Spleen (tissue), 11 donors: ENCODE data around the gene PTP4A2. TPM values are rescaled to one million over a fixed set of nuclear protein-coding genes. Genes with fewer than 3 reads are reported as not detected.

ENCODE experiments used
- DNase-seq: peaks from one replicate; pipeline ENCODE4 v3.0.0-alpha.2; 2020
- H3K27ac ChIP-seq, 8 donors: fragments of 200-600 bp; sonication (generic) in 7 of 8; 1 replicate in 4 of 8; 2 replicates in 4 of 8; pipeline versions ENCODE4 v1.5.0 to v1.8.0; 2016 to 2021; ENCODE audit warnings: inconsistent platforms in 4 of 8, mild to moderate bottlenecking in 4 of 8, moderate library complexity in 1 of 8
- H3K27me3 ChIP-seq, 7 donors: fragments of 200-600 bp; sonication (generic) in 6 of 7; replicated peaks in 1 of 7; 1 replicate in 4 of 7; 2 replicates in 3 of 7; pipeline versions ENCODE4 v1.5.0 to v1.8.0; 2016 to 2021; ENCODE audit warnings: inconsistent platforms in 3 of 7, mild to moderate bottlenecking in 1 of 7
- H3K36me3 ChIP-seq, 6 donors: fragments of 200-600 bp; sonication (generic) in 5 of 6; 1 replicate in 4 of 6; 2 replicates in 2 of 6; pipeline versions ENCODE4 v1.5.0 to v1.8.0; 2016 to 2021; ENCODE audit warnings: inconsistent platforms in 2 of 6
- H3K4me1 ChIP-seq, 6 donors: fragments of 200-600 bp; sonication (generic) in 5 of 6; 1 replicate in 3 of 6; 2 replicates in 3 of 6; pipeline versions ENCODE4 v1.5.0 to v1.8.0; 2016 to 2021; ENCODE audit warnings: inconsistent platforms in 3 of 6
- H3K4me3 ChIP-seq, 8 donors: fragments of 200-600 bp; sonication (generic) in 7 of 8; 1 replicate in 4 of 8; 2 replicates in 4 of 8; pipeline versions ENCODE4 v1.5.0 to v1.8.0; 2016 to 2021; ENCODE audit warnings: inconsistent platforms in 4 of 8, mild to moderate bottlenecking in 4 of 8, moderate library complexity in 2 of 8
- H3K9me3 ChIP-seq, 8 donors: fragments of 200-600 bp; sonication (generic) in 7 of 8; 1 replicate in 4 of 8; 2 replicates in 4 of 8; pipeline versions ENCODE4 v1.5.0 to v1.8.0; 2016 to 2021; ENCODE audit warnings: inconsistent platforms in 4 of 8
- CTCF ChIP-seq, 11 experiments: fragments of 200-600 bp in 7 of 11; fragments of 450-650 bp in 4 of 11; sonication (generic) in 4 of 11; IDR thresholded peaks in 8 of 11; conservative IDR thresholded peaks in 3 of 11; 1 replicate in 7 of 11; 2 replicates in 4 of 11; pipeline versions ENCODE4 v1.4.0 to v1.8.0; 2016 to 2021; ENCODE audit warnings: antibody characterized with exemption in 11 of 11, inconsistent platforms in 4 of 11, mild to moderate bottlenecking in 1 of 11
- POLR2A ChIP-seq, 3 donors: fragments of 450-650 bp; IDR thresholded peaks; one replicate each; pipeline ENCODE4 v1.5.1; 2017; ENCODE audit warnings: antibody characterized with exemption in 3 of 3, mild to moderate bottlenecking in 1 of 3
- POLR2AphosphoS5 ChIP-seq, 3 donors: sonication (generic); formaldehyde crosslinking; IDR thresholded peaks; one replicate each; pipeline ENCODE4 v1.5.1; 2017; ENCODE audit warnings: antibody characterized with exemption in 3 of 3
- WGBS, 5 donors: extraction: QIAGEN DNeasy Blood & Tissue Kit in 3 of 5; methylation state at CpG; one replicate each; pipeline versions ENCODE4 v1.1.5 to v1.1.7; 2013 to 2018; 5-methylcytosine and 5-hydroxymethylcytosine counted together
- intact Hi-C: fragments of 100-400 bp; cut with DNase I; formaldehyde crosslinking; loops from one replicate; pipeline ENCODE4 v1.15.0; 2023; ENCODE audit warnings: low total_unique reads
- polyA plus RNA-seq, 3 donors: library from polyadenylated mRNA; stranded (reverse); fragments of 200-250 nt; gene quantifications; one replicate each; pipeline ENCODE4 v1.2.1, GENCODE V29; 2013
- total RNA-seq, 7 donors: library from RNA; depleted of rRNA in 3 of 7; stranded (reverse); fragments of >200 nt in 3 of 7; fragmentation: NEBNext Ultra II Directional in 4 of 7; extraction: Animal tissue kit (Norgen Biotek cat#: 25700) in 4 of 7; gene quantifications; one replicate each; pipeline versions ENCODE4 v1.1.0 to v1.2.1, GENCODE V29; 2016 to 2021
- donor health status: healthy with polysubstance abuse.
- donor health status: DM: no; HTN: no; CAD: no; lungs with moderate emphysema.
- donor health status: DM: no; HTN: no; CAD: no.
- donor health status: Bipolar disorder and iron deficiency.
- donor health status: healthy.
- donor health status: DM: no; HTN: no; CAD: no.
- donor health status: DM: yes; HTN: yes; CAD: no.

Gene PTP4A2
- total and polyA plus RNA-seq, 10 donors = 72.9 to 300 (median 246) TPM

DNA sequence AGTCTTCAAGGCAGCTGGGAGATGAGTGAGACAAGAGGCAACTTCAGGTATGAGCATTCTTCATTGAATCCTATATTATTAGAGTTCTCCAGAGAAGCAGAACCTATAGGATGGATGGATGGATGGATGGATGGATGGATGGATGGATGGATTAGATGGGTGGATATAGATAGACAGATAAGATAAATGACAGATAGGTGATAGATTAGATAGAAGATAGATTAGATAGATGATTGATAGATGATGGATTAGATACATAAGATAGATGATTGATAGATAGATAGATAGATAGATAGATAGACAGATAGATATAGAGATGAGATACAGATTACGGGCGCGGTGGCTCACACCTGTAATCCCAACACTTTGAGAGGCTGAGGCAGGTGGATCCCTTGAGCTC lies 79.1 kb downstream of the PTP4A2 start:
- no peaks in the 10 kb centered on the region for H3K9me3 ChIP-seq
- TF ChIP-seq CTCF (IDR thresholded peaks at IDR 0.05 in 8 of 11, conservative IDR thresholded peaks at IDR 0.05 in 3 of 11) (no peak), POLR2AphosphoS5 (IDR thresholded peaks at IDR 0.05) (no peak)
- intact Hi-C loops = no loop called here
- no peaks in the 10 kb centered on the region for H3K4me1 ChIP-seq
- H3K4me3 ChIP-seq = no peak overlapping the region
- no peak overlapping the region for H3K27ac ChIP-seq
- WGBS, 5 donors = 91 to 100% (median 100%) methylated on average over 3 of the region's 3 CpGs
- DNase-seq = no peak
- H3K27me3 ChIP-seq = no peaks in the 10 kb centered on the region
- no peaks in the 10 kb centered on the region for H3K36me3 ChIP-seq

DNA sequence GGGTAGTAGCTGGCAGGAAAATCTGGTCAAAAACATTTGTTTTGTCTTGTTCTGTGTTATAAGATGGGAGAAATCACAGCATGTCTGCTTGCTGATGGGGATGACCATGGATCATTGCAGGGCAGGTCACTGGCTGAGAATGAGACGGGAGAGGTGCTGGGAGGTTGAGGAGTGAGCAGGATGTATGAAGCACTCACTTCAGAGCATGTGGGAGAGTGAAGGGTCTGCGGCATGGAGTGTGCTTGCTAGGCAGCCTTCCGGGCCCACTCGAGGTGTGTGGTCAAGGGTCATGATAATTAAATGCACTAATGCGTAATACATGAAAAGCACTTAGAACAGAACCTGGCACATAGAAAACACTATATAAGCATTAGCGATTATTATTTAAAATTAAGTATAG lies 80.3 kb downstream of the PTP4A2 start:
- intact Hi-C loops = no loop called here
- H3K36me3 ChIP-seq = no peaks in the 10 kb centered on the region
- no peak for DNase-seq
- no peaks in the 10 kb centered on the region for H3K27me3 ChIP-seq
- no peak overlapping the region for H3K4me3 ChIP-seq
- 82 to 90% (median 90%) methylated on average over 6 of the region's 6 CpGs for WGBS, 5 donors
- TF ChIP-seq POLR2AphosphoS5 (IDR thresholded peaks at IDR 0.05) = no peak
- no peak for TF ChIP-seq CTCF (IDR thresholded peaks at IDR 0.05 in 8 of 11, conservative IDR thresholded peaks at IDR 0.05 in 3 of 11)
- TF ChIP-seq POLR2A (IDR thresholded peaks at IDR 0.05) = no peak
- H3K9me3 ChIP-seq = no peaks in the 10 kb centered on the region
- no peaks in the 10 kb centered on the region for H3K4me1 ChIP-seq
- H3K27ac ChIP-seq = no peak overlapping the region

Other genes starting within 250 kb of the PTP4A2 start
- gene COL16A1, start 234.4 kb downstream of the PTP4A2 start, total RNA-seq = 10 to 100 TPM in 5 of 7 donors, 1 to 10 TPM in 2; 4.7 to 22.0 (median 12.4) TPM
- 10 to 100 TPM in 2 of 3 donors, 1 to 10 TPM in 1; 9.5 to 25.6 (median 14.4) TPM for gene COL16A1, start 234.4 kb downstream of the PTP4A2 start, polyA plus RNA-seq
- 1 to 10 TPM in 5 of 7 donors, under 1 TPM in 2; 0.82 to 5.1 (median 2.7) TPM for gene ADGRB2, start 174.0 kb downstream of the PTP4A2 start, total RNA-seq
- 1 to 10 TPM in 1 of 3 donors, under 1 TPM in 2; 0.52 to 1.4 (median 0.57) TPM for gene ADGRB2, start 174.0 kb downstream of the PTP4A2 start, polyA plus RNA-seq
- gene SPOCD1, start 122.3 kb downstream of the PTP4A2 start, total RNA-seq = 1 to 10 TPM; 1.2 to 5.0 (median 4.1) TPM
- 1 to 10 TPM in 2 of 3 donors, under 1 TPM in 1; 0.74 to 2.0 (median 1.4) TPM for gene SPOCD1, start 122.3 kb downstream of the PTP4A2 start, polyA plus RNA-seq
- gene KHDRBS1, start 75.5 kb upstream of the PTP4A2 start, total RNA-seq = 100 to 1,000 TPM in 3 of 7 donors, 10 to 100 TPM in 4; 69.9 to 109 (median 97.9) TPM
- gene KHDRBS1, start 75.5 kb upstream of the PTP4A2 start, polyA plus RNA-seq = 10 to 100 TPM; 63.8 to 80.6 (median 74.5) TPM
- gene TMEM39B, start 134.6 kb upstream of the PTP4A2 start, total RNA-seq = 10 to 100 TPM in 5 of 7 donors, 1 to 10 TPM in 2; 6.4 to 18.6 (median 16.0) TPM
- gene TMEM39B, start 134.6 kb upstream of the PTP4A2 start, polyA plus RNA-seq = 10 to 100 TPM; 10.5 to 12.0 (median 11.9) TPM
- 10 to 100 TPM; 37.0 to 57.1 (median 50.2) TPM for gene KPNA6, start 169.7 kb upstream of the PTP4A2 start, total RNA-seq
- gene KPNA6, start 169.7 kb upstream of the PTP4A2 start, polyA plus RNA-seq = 1 to 10 TPM; 3.5 to 6.7 (median 4.0) TPM
- 10 to 100 TPM; 39.2 to 49.3 (median 42.9) TPM for gene TXLNA, start 241.3 kb upstream of the PTP4A2 start, total RNA-seq
- 10 to 100 TPM in 1 of 3 donors, 1 to 10 TPM in 2; 8.7 to 24.8 (median 8.9) TPM for gene TXLNA, start 241.3 kb upstream of the PTP4A2 start, polyA plus RNA-seq